Ureter (tissue), 1 donor: ENCODE data around the gene BRPF1. TPM values are rescaled to one million over a fixed set of nuclear protein-coding genes. Genes with fewer than 3 reads are reported as not detected.

Experiments used
- DNase-seq: peaks from one replicate; pipeline ENCODE4 v3.0.0-alpha.2; 2020; ENCODE audit warnings: low spot score
- total RNA-seq: library from RNA; stranded (reverse); gene quantifications from one replicate; pipeline ENCODE4 v1.2.4, GENCODE V29; 2023
- donor health status: DM: yes; HTN: yes; CAD: no.

Gene BRPF1
- total RNA-seq, 1 donor from 2014 or later: 18.6 TPM

- no peak for DNase-seq
These were observed 59.6 kb downstream of the BRPF1 start for GRCh38 chr3:9791127-9791526.

GRCh38 chr3:9791790-9792404 lies 60.4 kb downstream of the BRPF1 start:
- DNase-seq: no peak

- DNase-seq: peak; percentile 94
These were observed 61.0 kb downstream of the BRPF1 start, which contains the start of the genes ARPC4 and TADA3 for GRCh38 chr3:9792405-9793160. Gene ARPC4 (plus strand): TSS chr3:9793082. CDS start chr3:9793122, 40 bp downstream. Gene TADA3 (minus strand): TSS chr3:9792473. CDS start chr3:9791466, 1,007 bp downstream.

GRCh38 chr3:9793161-9793781 lies 61.7 kb downstream of the BRPF1 start:
- DNase-seq: no peak

GRCh38 chr3:9794400-9794799 lies 62.9 kb downstream of the BRPF1 start:
- no peak for DNase-seq

- no peak for DNase-seq
These were observed 63.7 kb downstream of the BRPF1 start for GRCh38 chr3:9795207-9795606.

- DNase-seq: no peak
These were observed 65.8 kb downstream of the BRPF1 start for GRCh38 chr3:9797196-9797945.

Other genes starting within 250 kb of the BRPF1 start
- gene LHFPL4, start 177.9 kb upstream of the BRPF1 start, total RNA-seq: not detected
- gene MTMR14, start 82.2 kb upstream of the BRPF1 start, total RNA-seq: 31.7 TPM
- 0.29 TPM for gene CPNE9, start 27.9 kb upstream of the BRPF1 start, total RNA-seq
- gene OGG1, start 18.2 kb downstream of the BRPF1 start, total RNA-seq: 25.3 TPM
- gene CAMK1, start 38.2 kb downstream of the BRPF1 start, total RNA-seq: 24.3 TPM
- gene TADA3, start 60.7 kb downstream of the BRPF1 start, total RNA-seq: 54.6 TPM
- 166 TPM for gene ARPC4, start 61.3 kb downstream of the BRPF1 start, total RNA-seq
- 98.3 TPM for gene TTLL3, start 78.5 kb downstream of the BRPF1 start, total RNA-seq
- gene RPUSD3, start 112.3 kb downstream of the BRPF1 start, total RNA-seq: 33.9 TPM
- 1.1 TPM for gene CIDEC, start 148.5 kb downstream of the BRPF1 start, total RNA-seq
- 26.6 TPM for gene JAGN1, start 158.9 kb downstream of the BRPF1 start, total RNA-seq
- 11.9 TPM for gene IL17RE, start 171.1 kb downstream of the BRPF1 start, total RNA-seq
- 34.0 TPM for gene IL17RC, start 185.4 kb downstream of the BRPF1 start, total RNA-seq
- gene CRELD1, start 202.1 kb downstream of the BRPF1 start, total RNA-seq: 37.0 TPM
- 3.5 TPM for gene PRRT3, start 220.7 kb downstream of the BRPF1 start, total RNA-seq